SK-N-SH treated with all-trans-retinoic acid at 6 μM for 48 hours (cell line): ENCODE data around the gene TMIE.

Source experiments
- ATAC-seq: fragments of 200-7000 bp; cut with Tn5 transposase; 3 replicates; pipeline ENCODE4 v1.9.1; 2020; ENCODE audit warnings: mild to moderate bottlenecking, moderate library complexity
- ARNTL ChIP-seq: fragments of 450-650 bp; formaldehyde crosslinking; IDR thresholded peaks from 2 replicates; pipeline ENCODE4 v1.5.0; 2020; ENCODE audit warnings: low read depth, mild to moderate bottlenecking, moderate library complexity, borderline replicate concordance
- BACH2 ChIP-seq: fragments of 250-450 bp; sonication (Bioruptor Pico); IDR thresholded peaks from 2 replicates; pipeline ENCODE4 v1.9.0; 2021; ENCODE audit warnings: mild to moderate bottlenecking, borderline replicate concordance
- CSDC2 ChIP-seq: fragments of 250-450 bp; sonication (Bioruptor Pico); IDR thresholded peaks from 2 replicates; pipeline ENCODE4 v1.5.0; 2020; ENCODE audit warnings: mild to moderate bottlenecking, moderate library complexity
- ESRRG ChIP-seq: fragments of 250-450 bp; sonication (Bioruptor Pico); IDR thresholded peaks from 2 replicates; pipeline ENCODE4 v1.6.1; 2021; ENCODE audit warnings: mild to moderate bottlenecking
- GLIS3 ChIP-seq: fragments of 250-450 bp; sonication (Bioruptor Pico); IDR thresholded peaks from 2 replicates; pipeline ENCODE4 v1.5.0; 2020; ENCODE audit warnings: mild to moderate bottlenecking, moderate library complexity
- ISL1 ChIP-seq: fragments of 250-450 bp; sonication (Bioruptor Pico); IDR thresholded peaks from 2 replicates; pipeline ENCODE4 v2.1.2; 2022; ENCODE audit warnings: mild to moderate bottlenecking, moderate library complexity
- OSR1 ChIP-seq: fragments of 250-450 bp; sonication (Bioruptor Pico); IDR thresholded peaks from 2 replicates; pipeline ENCODE4 v1.8.0; 2022; ENCODE audit warnings: moderate library complexity, mild to moderate bottlenecking, inconsistent platforms
- RARB ChIP-seq: fragments of 250-450 bp; sonication (Bioruptor Pico); IDR thresholded peaks from 2 replicates; pipeline ENCODE4 v1.8.0; 2021; ENCODE audit warnings: mild to moderate bottlenecking, moderate library complexity
- SNAI2 ChIP-seq: fragments of 250-450 bp; sonication (Bioruptor Pico); IDR thresholded peaks from 2 replicates; pipeline ENCODE4 v1.5.0; 2020; ENCODE audit warnings: mild to moderate bottlenecking, moderate library complexity
- TCF4 ChIP-seq: fragments of 250-450 bp; sonication (Bioruptor Pico); IDR thresholded peaks from 2 replicates; pipeline ENCODE4 v1.8.0; 2021; ENCODE audit warnings: mild to moderate bottlenecking, moderate library complexity, borderline replicate concordance
- TOX ChIP-seq: fragments of 250-450 bp; sonication (Bioruptor Pico); IDR thresholded peaks from 2 replicates; pipeline ENCODE4 v1.8.0; 2021; ENCODE audit warnings: mild to moderate bottlenecking, moderate library complexity, borderline replicate concordance
- ZC3H10 ChIP-seq: fragments of 250-450 bp; sonication (Bioruptor Pico); IDR thresholded peaks from 2 replicates; pipeline ENCODE4 v1.5.1; 2021; ENCODE audit warnings: mild to moderate bottlenecking, moderate library complexity
- ZFP3 ChIP-seq: fragments of 250-450 bp; sonication (Bioruptor Pico); IDR thresholded peaks from 2 replicates; pipeline ENCODE4 v1.5.0; 2020; ENCODE audit warnings: mild to moderate bottlenecking, moderate library complexity
- ZFP30 ChIP-seq: fragments of 450-650 bp; formaldehyde crosslinking; IDR thresholded peaks from 2 replicates; pipeline ENCODE4 v1.5.0; 2022; ENCODE audit warnings: mild to moderate bottlenecking, moderate library complexity
- ZNF565 ChIP-seq: fragments of 450-650 bp; formaldehyde crosslinking; conservative IDR thresholded peaks from 2 replicates; pipeline ENCODE4 v1.5.0; 2020; ENCODE audit warnings: low read depth, mild to moderate bottlenecking, moderate library complexity
- ZNF70 ChIP-seq: fragments of 450-650 bp; formaldehyde crosslinking; IDR thresholded peaks from 2 replicates; pipeline ENCODE4 v1.5.0; 2020; ENCODE audit warnings: mild to moderate bottlenecking, moderate library complexity
- ZNF8 ChIP-seq: fragments of 450-650 bp; formaldehyde crosslinking; IDR thresholded peaks from 2 replicates; pipeline ENCODE4 v1.5.0; 2020; ENCODE audit warnings: mild to moderate bottlenecking, moderate library complexity
- TF ChIP-seq, protein P1 (sequence below): fragments of 250-450 bp; sonication (Bioruptor Pico); IDR thresholded peaks from 2 replicates; pipeline ENCODE4 v1.8.0; 2020; ENCODE audit warnings: mild to moderate bottlenecking, moderate library complexity, borderline replicate concordance
- TF ChIP-seq, protein P2 (sequence below): fragments of 250-450 bp; sonication (Bioruptor Pico); IDR thresholded peaks from 2 replicates; pipeline ENCODE4 v1.5.0; 2020; ENCODE audit warnings: mild to moderate bottlenecking, moderate library complexity
- TF ChIP-seq, protein P3 (sequence below): fragments of 250-450 bp; sonication (Bioruptor Pico); IDR thresholded peaks from 2 replicates; pipeline ENCODE4 v1.8.0; 2021; ENCODE audit warnings: low read depth, mild to moderate bottlenecking, moderate library complexity, borderline replicate concordance
- TF ChIP-seq, protein P4 (sequence below): fragments of 250-450 bp; sonication (Bioruptor Pico); IDR thresholded peaks from 2 replicates; pipeline ENCODE4 v1.5.1; 2020; ENCODE audit warnings: low read depth, mild to moderate bottlenecking, moderate library complexity
- TF ChIP-seq, protein P5 (sequence below): fragments of 250-450 bp; sonication (Bioruptor Pico); IDR thresholded peaks from 2 replicates; pipeline ENCODE4 v1.5.1; 2021; ENCODE audit warnings: mild to moderate bottlenecking, moderate library complexity

The TMIE gene

DNA sequence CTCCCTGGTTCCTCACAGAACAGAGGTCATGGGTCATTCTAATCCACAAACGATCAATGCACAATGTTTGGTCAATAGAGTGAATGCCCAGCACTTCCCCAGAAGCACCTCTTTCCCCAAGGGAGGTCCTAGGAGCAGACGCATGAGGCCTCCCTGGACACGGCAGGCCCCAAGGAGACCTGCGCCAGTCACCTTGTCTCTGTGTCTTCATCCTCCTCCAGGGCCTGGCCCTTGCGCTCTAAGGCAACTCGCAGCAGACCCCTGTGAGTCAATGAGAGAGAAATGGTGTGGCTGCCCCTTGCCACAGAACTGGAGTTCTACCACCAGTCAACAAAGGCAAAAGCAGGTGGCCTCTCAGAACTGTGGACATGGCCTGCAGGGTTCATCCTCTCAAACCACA lies 25.8 kb upstream of the TMIE start:
- ATAC-seq: no peak
- TF ChIP-seq OSR1 (no peak), ZFP30 (CRISPR knock-in tag) (no peak), ZFP3 (CRISPR knock-in tag) (no peak), ZC3H10 (CRISPR knock-in tag) (no peak), TCF4 (CRISPR knock-in tag) (no peak), GLIS3 (CRISPR knock-in tag) (no peak), ZNF70 (CRISPR knock-in tag) (no peak), BACH2 (no peak), ARNTL (CRISPR knock-in tag) (no peak), SNAI2 (CRISPR knock-in tag) (no peak), ZNF8 (no peak), TOX (CRISPR knock-in tag) (no peak), ISL1 (CRISPR knock-in tag) (no peak), RARB (CRISPR knock-in tag) (no peak), CSDC2 (CRISPR knock-in tag) (no peak), ESRRG (CRISPR knock-in tag) (no peak)
- TF ChIP-seq, protein P1, sequence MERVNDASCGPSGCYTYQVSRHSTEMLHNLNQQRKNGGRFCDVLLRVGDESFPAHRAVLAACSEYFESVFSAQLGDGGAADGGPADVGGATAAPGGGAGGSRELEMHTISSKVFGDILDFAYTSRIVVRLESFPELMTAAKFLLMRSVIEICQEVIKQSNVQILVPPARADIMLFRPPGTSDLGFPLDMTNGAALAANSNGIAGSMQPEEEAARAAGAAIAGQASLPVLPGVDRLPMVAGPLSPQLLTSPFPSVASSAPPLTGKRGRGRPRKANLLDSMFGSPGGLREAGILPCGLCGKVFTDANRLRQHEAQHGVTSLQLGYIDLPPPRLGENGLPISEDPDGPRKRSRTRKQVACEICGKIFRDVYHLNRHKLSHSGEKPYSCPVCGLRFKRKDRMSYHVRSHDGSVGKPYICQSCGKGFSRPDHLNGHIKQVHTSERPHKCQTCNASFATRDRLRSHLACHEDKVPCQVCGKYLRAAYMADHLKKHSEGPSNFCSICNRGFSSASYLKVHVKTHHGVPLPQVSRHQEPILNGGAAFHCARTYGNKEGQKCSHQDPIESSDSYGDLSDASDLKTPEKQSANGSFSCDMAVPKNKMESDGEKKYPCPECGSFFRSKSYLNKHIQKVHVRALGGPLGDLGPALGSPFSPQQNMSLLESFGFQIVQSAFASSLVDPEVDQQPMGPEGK (CRISPR knock-in tag): no peak
- TF ChIP-seq, protein P2, sequence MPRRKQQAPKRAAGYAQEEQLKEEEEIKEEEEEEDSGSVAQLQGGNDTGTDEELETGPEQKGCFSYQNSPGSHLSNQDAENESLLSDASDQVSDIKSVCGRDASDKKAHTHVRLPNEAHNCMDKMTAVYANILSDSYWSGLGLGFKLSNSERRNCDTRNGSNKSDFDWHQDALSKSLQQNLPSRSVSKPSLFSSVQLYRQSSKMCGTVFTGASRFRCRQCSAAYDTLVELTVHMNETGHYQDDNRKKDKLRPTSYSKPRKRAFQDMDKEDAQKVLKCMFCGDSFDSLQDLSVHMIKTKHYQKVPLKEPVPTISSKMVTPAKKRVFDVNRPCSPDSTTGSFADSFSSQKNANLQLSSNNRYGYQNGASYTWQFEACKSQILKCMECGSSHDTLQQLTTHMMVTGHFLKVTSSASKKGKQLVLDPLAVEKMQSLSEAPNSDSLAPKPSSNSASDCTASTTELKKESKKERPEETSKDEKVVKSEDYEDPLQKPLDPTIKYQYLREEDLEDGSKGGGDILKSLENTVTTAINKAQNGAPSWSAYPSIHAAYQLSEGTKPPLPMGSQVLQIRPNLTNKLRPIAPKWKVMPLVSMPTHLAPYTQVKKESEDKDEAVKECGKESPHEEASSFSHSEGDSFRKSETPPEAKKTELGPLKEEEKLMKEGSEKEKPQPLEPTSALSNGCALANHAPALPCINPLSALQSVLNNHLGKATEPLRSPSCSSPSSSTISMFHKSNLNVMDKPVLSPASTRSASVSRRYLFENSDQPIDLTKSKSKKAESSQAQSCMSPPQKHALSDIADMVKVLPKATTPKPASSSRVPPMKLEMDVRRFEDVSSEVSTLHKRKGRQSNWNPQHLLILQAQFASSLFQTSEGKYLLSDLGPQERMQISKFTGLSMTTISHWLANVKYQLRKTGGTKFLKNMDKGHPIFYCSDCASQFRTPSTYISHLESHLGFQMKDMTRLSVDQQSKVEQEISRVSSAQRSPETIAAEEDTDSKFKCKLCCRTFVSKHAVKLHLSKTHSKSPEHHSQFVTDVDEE (CRISPR knock-in tag): no peak
- TF ChIP-seq, protein P3, sequence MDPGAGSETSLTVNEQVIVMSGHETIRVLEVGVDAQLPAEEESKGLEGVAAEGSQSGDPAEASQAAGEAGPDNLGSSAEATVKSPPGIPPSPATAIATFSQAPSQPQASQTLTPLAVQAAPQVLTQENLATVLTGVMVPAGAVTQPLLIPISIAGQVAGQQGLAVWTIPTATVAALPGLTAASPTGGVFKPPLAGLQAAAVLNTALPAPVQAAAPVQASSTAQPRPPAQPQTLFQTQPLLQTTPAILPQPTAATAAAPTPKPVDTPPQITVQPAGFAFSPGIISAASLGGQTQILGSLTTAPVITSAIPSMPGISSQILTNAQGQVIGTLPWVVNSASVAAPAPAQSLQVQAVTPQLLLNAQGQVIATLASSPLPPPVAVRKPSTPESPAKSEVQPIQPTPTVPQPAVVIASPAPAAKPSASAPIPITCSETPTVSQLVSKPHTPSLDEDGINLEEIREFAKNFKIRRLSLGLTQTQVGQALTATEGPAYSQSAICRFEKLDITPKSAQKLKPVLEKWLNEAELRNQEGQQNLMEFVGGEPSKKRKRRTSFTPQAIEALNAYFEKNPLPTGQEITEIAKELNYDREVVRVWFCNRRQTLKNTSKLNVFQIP (CRISPR knock-in tag): no peak

DNA sequence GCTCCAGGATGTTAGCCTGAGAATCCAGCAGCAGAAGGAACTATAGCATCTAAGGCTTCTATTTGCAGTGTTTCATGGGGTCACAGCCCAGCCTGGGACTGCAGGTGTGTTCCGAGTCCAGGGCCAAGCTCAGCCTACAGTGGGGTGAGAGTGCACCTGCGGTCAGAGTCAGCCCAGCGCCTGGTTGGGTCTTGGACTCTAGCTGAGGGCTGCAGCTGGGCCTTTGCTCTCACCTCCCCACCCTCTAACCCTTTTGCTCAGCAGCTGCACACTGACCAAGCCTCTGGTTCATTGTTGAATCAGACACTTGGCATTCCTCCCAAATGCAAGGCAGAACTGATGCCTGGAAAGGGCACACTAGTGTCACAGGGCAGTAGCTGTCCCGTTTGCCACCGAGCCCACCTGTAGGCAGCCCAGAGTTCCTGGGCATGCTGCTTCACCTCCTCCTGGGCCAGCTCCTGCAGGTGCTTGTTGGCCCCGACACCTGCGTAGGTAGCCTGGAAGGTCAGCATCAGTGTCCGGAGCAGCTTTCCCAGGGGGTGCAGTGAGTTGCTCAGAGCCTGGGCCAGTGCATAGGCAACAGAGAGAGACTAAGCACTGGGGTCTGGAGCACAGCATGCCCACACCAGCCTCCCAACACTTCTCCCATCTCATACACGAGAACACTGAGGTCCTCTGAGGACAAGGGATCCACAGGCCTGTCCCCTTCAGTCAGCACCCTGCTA lies 25.2 kb upstream of the TMIE start:
- ATAC-seq: no peak
- TF ChIP-seq ZNF8 (no peak), OSR1 (no peak), TOX (CRISPR knock-in tag) (no peak), ZNF565 (CRISPR knock-in tag) (no peak), CSDC2 (CRISPR knock-in tag) (no peak), ZNF70 (CRISPR knock-in tag) (no peak)
- TF ChIP-seq, protein P4, sequence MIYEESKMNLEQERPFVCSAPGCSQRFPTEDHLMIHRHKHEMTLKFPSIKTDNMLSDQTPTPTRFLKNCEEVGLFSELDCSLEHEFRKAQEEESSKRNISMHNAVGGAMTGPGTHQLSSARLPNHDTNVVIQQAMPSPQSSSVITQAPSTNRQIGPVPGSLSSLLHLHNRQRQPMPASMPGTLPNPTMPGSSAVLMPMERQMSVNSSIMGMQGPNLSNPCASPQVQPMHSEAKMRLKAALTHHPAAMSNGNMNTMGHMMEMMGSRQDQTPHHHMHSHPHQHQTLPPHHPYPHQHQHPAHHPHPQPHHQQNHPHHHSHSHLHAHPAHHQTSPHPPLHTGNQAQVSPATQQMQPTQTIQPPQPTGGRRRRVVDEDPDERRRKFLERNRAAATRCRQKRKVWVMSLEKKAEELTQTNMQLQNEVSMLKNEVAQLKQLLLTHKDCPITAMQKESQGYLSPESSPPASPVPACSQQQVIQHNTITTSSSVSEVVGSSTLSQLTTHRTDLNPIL (CRISPR knock-in tag): no peak
- TF ChIP-seq, protein P2 (CRISPR knock-in tag): no peak
- TF ChIP-seq, protein P5, sequence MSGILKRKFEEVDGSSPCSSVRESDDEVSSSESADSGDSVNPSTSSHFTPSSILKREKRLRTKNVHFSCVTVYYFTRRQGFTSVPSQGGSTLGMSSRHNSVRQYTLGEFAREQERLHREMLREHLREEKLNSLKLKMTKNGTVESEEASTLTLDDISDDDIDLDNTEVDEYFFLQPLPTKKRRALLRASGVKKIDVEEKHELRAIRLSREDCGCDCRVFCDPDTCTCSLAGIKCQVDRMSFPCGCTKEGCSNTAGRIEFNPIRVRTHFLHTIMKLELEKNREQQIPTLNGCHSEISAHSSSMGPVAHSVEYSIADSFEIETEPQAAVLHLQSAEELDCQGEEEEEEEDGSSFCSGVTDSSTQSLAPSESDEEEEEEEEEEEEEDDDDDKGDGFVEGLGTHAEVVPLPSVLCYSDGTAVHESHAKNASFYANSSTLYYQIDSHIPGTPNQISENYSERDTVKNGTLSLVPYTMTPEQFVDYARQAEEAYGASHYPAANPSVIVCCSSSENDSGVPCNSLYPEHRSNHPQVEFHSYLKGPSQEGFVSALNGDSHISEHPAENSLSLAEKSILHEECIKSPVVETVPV (CRISPR knock-in tag): no peak
- TF ChIP-seq, all 23 proteins: peak for 0
